ENCODE results near the gene MOXD1.

GRCh38 chr6:132413499-132413802 lies 12.2 kb upstream of the MOXD1 start:
- TF ChIP-seq ZBTB21 (tag by site-specific recombination; IDR thresholded peaks at IDR 0.05) (no peak), ATF2 (tag by site-specific recombination; IDR thresholded peaks at IDR 0.05; ENCODE audit: low read depth) (no peak), ZFHX2 (tag by site-specific recombination; conservative IDR thresholded peaks at IDR 0.05) (no peak)
